Heart left ventricle (tissue), 16 donors: ENCODE measurements around the gene VEGFA. TPM values are rescaled to one million over a fixed set of nuclear protein-coding genes. Genes with fewer than 3 reads are reported as not detected.

Experiments used
- ATAC-seq, 4 donors: fragments of 200-7000 bp; cut with Tn5 transposase; one replicate each; pipeline ENCODE4 v1.9.1; 2020 to 2022; ENCODE audit warnings: moderate library complexity in 4 of 4, mild to moderate bottlenecking in 3 of 4, moderate number of reproducible peaks in 1 of 4
- DNase-seq, 5 donors: peaks; one replicate each; pipeline ENCODE4 v3.0.0-alpha.2; 2020
- H3K27ac ChIP-seq, 12 donors: fragments of 200-600 bp; sonication (generic) in 4 of 12; one replicate each; pipeline versions ENCODE4 v1.5.0 to v1.8.0; 2016 to 2022; ENCODE audit warnings: mild to moderate bottlenecking in 2 of 12
- H3K27me3 ChIP-seq, 9 donors: fragments of 200-600 bp; sonication (generic) in 2 of 9; one replicate each; pipeline versions ENCODE4 v1.5.1 to v1.8.0; 2016 to 2022; ENCODE audit warnings: mild to moderate bottlenecking in 3 of 9
- H3K36me3 ChIP-seq, 9 donors: fragments of 200-600 bp; sonication (generic) in 2 of 9; one replicate each; pipeline versions ENCODE4 v1.5.0 to v1.8.0; 2018 to 2022; ENCODE audit warnings: mild to moderate bottlenecking in 2 of 9
- H3K4me1 ChIP-seq, 12 donors: fragments of 200-600 bp; sonication (generic) in 4 of 12; one replicate each; pipeline versions ENCODE4 v1.5.0 to v1.8.0; 2016 to 2022; ENCODE audit warnings: mild to moderate bottlenecking in 3 of 12
- H3K4me3 ChIP-seq, 12 donors: fragments of 200-600 bp; sonication (generic) in 4 of 12; one replicate each; pipeline versions ENCODE4 v1.5.0 to v1.8.0; 2017 to 2022; ENCODE audit warnings: mild to moderate bottlenecking in 9 of 12, moderate library complexity in 4 of 12
- H3K9me3 ChIP-seq, 12 donors: fragments of 200-600 bp; sonication (generic) in 4 of 12; one replicate each; pipeline versions ENCODE4 v1.5.0 to v1.8.0; 2016 to 2022; ENCODE audit warnings: mild to moderate bottlenecking in 1 of 12
- CTCF ChIP-seq, 12 donors: fragments of 200-600 bp; sonication (generic) in 4 of 12; IDR thresholded peaks; one replicate each; pipeline versions ENCODE4 v1.5.0 to v1.8.0; 2018 to 2022; ENCODE audit warnings: antibody characterized with exemption in 12 of 12, mild to moderate bottlenecking in 5 of 12
- POLR2A ChIP-seq, 2 donors: fragments of 450-650 bp; IDR thresholded peaks; one replicate each; pipeline ENCODE4 v1.6.1; 2017; ENCODE audit warnings: antibody characterized with exemption in 2 of 2, mild to moderate bottlenecking in 2 of 2, moderate library complexity in 2 of 2
- WGBS, 4 donors: extraction: QIAGEN DNeasy Blood & Tissue Kit in 2 of 4; methylation state at CpG; one replicate each; pipeline versions ENCODE4 v1.1.5 to v1.1.7; 2013 to 2018; 5-methylcytosine and 5-hydroxymethylcytosine counted together
- intact Hi-C, 10 donors: fragments of 100-400 bp; cut with DNase I; formaldehyde crosslinking; loops; one replicate each; pipeline versions ENCODE4 v1.11.1 to v1.14.2; 2022
- polyA plus RNA-seq, 2 donors: library from polyadenylated mRNA; stranded (reverse); fragments of 200-250 nt; gene quantifications; one replicate each; pipeline ENCODE4 v1.2.3, GENCODE V29; 2013
- total RNA-seq, 9 donors: library from RNA; depleted of rRNA in 2 of 9; stranded (reverse); fragments of >200 nt in 2 of 9; fragmentation: NEBNext Ultra II Directional in 3 of 9; extraction: Animal tissue kit (Norgen Biotek cat#: 25700) in 3 of 9; gene quantifications; one replicate each; pipeline versions ENCODE4 v1.1.0 to v1.2.4, GENCODE V29; 2016 to 2023
- donor health status: ischemic (EF 13 %, LVEDD 7.1; RV severe dilation, severe dysfunction).
- donor health status: healthy with polysubstance abuse.
- donor health status: DM: no; HTN: yes; CAD: no.
- donor health status: DM: no; HTN: no; CAD: no.
- donor health status: ischemic (EF 25% LVEDD 6.9; RV normal size, moderate dysfunction).
- donor health status: ischemic (EF 25% LVEDD 5.7; RV mildly dilated, moderate dysfunction).
- donor health status: healthy.
- donor health status: DM: yes; HTN: yes; CAD: no.
- donor health status: ischemic (EF 35%, LVEDD 5.7; RV mildly dilated, moderate dysfunction).
- donor health status: nonischemic (EF 11% LVEDD 7.7; RV severe dilation, severe dysfunction).
- donor health status: DM: yes; HTN: yes; CAD: no.
- donor health status: PGD.
- donor health status: ischemic (EF 29% LVEDD 5.4; RV normal size, mild dysfunction).
- donor health status: nonischemic (EF 23%, LVEDD 6.1; RV moderate dilation, normal function).

Gene VEGFA
- total and polyA plus RNA-seq, 11 donors = 83.0 to 254 (median 171) TPM

- H3K27me3 ChIP-seq = no peaks in the 10 kb centered on the region
- H3K4me3 ChIP-seq = no peak overlapping the region
- DNase-seq (peak in 2 of 5 donors; percentile 33 to 49), ATAC-seq (peak in 1 of 4 donors; percentile 0)
- TF ChIP-seq POLR2A (IDR thresholded peaks at IDR 0.05) (no peak), CTCF (IDR thresholded peaks at IDR 0.05) (no peak)
- peaks cover 8 to 94% (median 65%) of the 10 kb centered on the region in 12 donors for H3K4me1 ChIP-seq
- no peaks in the 10 kb centered on the region for H3K9me3 ChIP-seq
- peak overlapping the region in 11 of 12 donors; percentile 41 to 99 (median 94) for H3K27ac ChIP-seq
- peaks cover 8 to 61% (median 49%) of the 10 kb centered on the region in 9 donors for H3K36me3 ChIP-seq
- 55 to 70% (median 64%) methylated on average over 8 of the region's 8 CpGs for WGBS, 4 donors
- intact Hi-C loops = loop anchor here in 4 of 10 donors (5.0 to 10.0 kb wide), 3 partner anchors 61 to 469 kb away; partner anchors contain the start of gene HSP90AB1 (in 1 of the 4)
Measured at GRCh38 chr6:43776115-43776798, 6.2 kb downstream of the VEGFA start.

- Histone ChIP-seq H3K27me3 (no peaks in the 10 kb centered on the region), H3K27ac (peak overlapping the region in 11 of 12 donors; percentile 41 to 99 (median 94)), H3K9me3 (no peaks in the 10 kb centered on the region), H3K4me3 (no peak overlapping the region), H3K36me3 (peaks cover 8 to 69% (median 58%) of the 10 kb centered on the region in 9 donors), H3K4me1 (peaks cover 8 to 100% (median 64%) of the 10 kb centered on the region in 12 donors)
- ATAC-seq (peak in 3 of 4 donors; percentile 13 to 52 (median 30)), DNase-seq (peak in 2 of 5 donors; percentile 45 to 71)
- WGBS, 4 donors = 73 to 78% (median 74%) methylated on average over 18 of the region's 18 CpGs
- TF ChIP-seq POLR2A (IDR thresholded peaks at IDR 0.05) (no peak), CTCF (IDR thresholded peaks at IDR 0.05) (no peak)
- intact Hi-C loops = loop anchor here in 4 of 10 donors (5.0 to 10.0 kb wide), 3 partner anchors 60 to 468 kb away; partner anchors contain the start of gene HSP90AB1 (in 1 of the 4)
Measured at GRCh38 chr6:43776799-43777776, 7.1 kb downstream of the VEGFA start.

- Histone ChIP-seq H3K36me3 (peaks cover 8 to 81% (median 70%) of the 10 kb centered on the region in 9 donors), H3K4me1 (peaks cover 8 to 98% (median 54%) of the 10 kb centered on the region in 12 donors), H3K9me3 (no peaks in the 10 kb centered on the region), H3K4me3 (no peak overlapping the region), H3K27ac (peak overlapping the region in 5 of 12 donors; percentile 23 to 94 (median 46)), H3K27me3 (no peaks in the 10 kb centered on the region)
- WGBS, 4 donors = 77 to 85% (median 80%) methylated on average over 4 of the region's 4 CpGs
- DNase-seq (no peak), ATAC-seq (no peak)
- TF ChIP-seq POLR2A (IDR thresholded peaks at IDR 0.05) (no peak), CTCF (IDR thresholded peaks at IDR 0.05) (no peak)
- intact Hi-C loops = loop anchor here in 4 of 10 donors (5.0 to 10.0 kb wide), 3 partner anchors 59 to 467 kb away; partner anchors contain the start of gene HSP90AB1 (in 1 of the 4)
Measured at GRCh38 chr6:43778131-43778855, 8.3 kb downstream of the VEGFA start.
